AG20443 (cell line): ENCODE measurements around the gene RAB36.

Source experiments
- DNase-seq: peaks from one replicate; pipeline ENCODE4 v3.0.0; 2012; ENCODE audit warnings: low spot score, mixed read lengths

Gene RAB36

GRCh38 chr22:23144932-23145877 lies at the start of gene RAB36:
TSS of gene RAB36 (plus strand) at chr22:23145477. CDS start at chr22:23146617, 1,140 bp downstream.
- DNase-seq = peak; percentile 98

- no peak for DNase-seq
Observed at GRCh38 chr22:23095733-23096342, 49.4 kb upstream of the RAB36 start.

- DNase-seq = no peak
Observed at GRCh38 chr22:23097412-23098229, 47.7 kb upstream of the RAB36 start.

GRCh38 chr22:23098230-23098705 lies 47.0 kb upstream of the RAB36 start:
- DNase-seq = no peak

GRCh38 chr22:23098718-23099530 lies 46.4 kb upstream of the RAB36 start:
- DNase-seq = no peak

GRCh38 chr22:23099531-23099804 lies 45.8 kb upstream of the RAB36 start:
- no peak for DNase-seq

GRCh38 chr22:23100124-23100801 lies 45.0 kb upstream of the RAB36 start:
- DNase-seq = no peak

GRCh38 chr22:23101524-23101923 lies 43.8 kb upstream of the RAB36 start:
- no peak for DNase-seq

- DNase-seq = no peak
Observed at GRCh38 chr22:23102002-23102655, 43.1 kb upstream of the RAB36 start.

- DNase-seq = no peak
Observed at GRCh38 chr22:23102776-23103175, 42.5 kb upstream of the RAB36 start.

GRCh38 chr22:23103199-23103954 lies 41.9 kb upstream of the RAB36 start:
- no peak for DNase-seq

GRCh38 chr22:23104187-23104971 lies 40.9 kb upstream of the RAB36 start:
- no peak for DNase-seq

GRCh38 chr22:23105304-23105703 lies 40.0 kb upstream of the RAB36 start:
- no peak for DNase-seq

GRCh38 chr22:23105919-23106318 lies 39.4 kb upstream of the RAB36 start:
- DNase-seq = no peak

GRCh38 chr22:23106344-23106743 lies 38.9 kb upstream of the RAB36 start:
- DNase-seq = no peak

- DNase-seq = no peak
Observed at GRCh38 chr22:23106906-23107367, 38.3 kb upstream of the RAB36 start.

GRCh38 chr22:23107487-23108248 lies 37.6 kb upstream of the RAB36 start:
- no peak for DNase-seq
